ENCODE measurements around the gene PLA2G2F. TPM values are rescaled to one million over a fixed set of nuclear protein-coding genes. Genes with fewer than 3 reads are reported as not detected.

The PLA2G2F gene
- total RNA-seq, 1 experiment from 2014 or later = 0.20 TPM

GRCh38 chr1:20107351-20107750 is 31.8 kb upstream of the PLA2G2F start:
- TF ChIP-seq EZH2 (IDR thresholded peaks at IDR 0.05; ENCODE audit: low read depth) (no peak), CTCF (conservative IDR thresholded peaks at IDR 0.05) (no peak)
- CTCF ChIA-PET = no interaction called here

GRCh38 chr1:20107796-20108195 is 31.3 kb upstream of the PLA2G2F start:
- Histone ChIP-seq H3K79me2 (ENCODE audit: low read depth) (no peaks in the 10 kb centered on the region), H3K27ac (no peak overlapping the region), H3K4me3 (no peak overlapping the region), H3K4me1 (replicated peaks; ENCODE audit: insufficient read depth) (peaks cover 36% of the 10 kb centered on the region), H2AFZ (no peak overlapping the region), H3K9me2 (ENCODE audit: insufficient read depth) (no peaks in the 10 kb centered on the region), H4K20me1 (ENCODE audit: insufficient read depth) (no peaks in the 10 kb centered on the region), H3K36me3 (ENCODE audit: low read depth) (no peaks in the 10 kb centered on the region), H3F3A (ENCODE audit: insufficient read depth, low read depth) (peaks cover 8% of the 10 kb centered on the region; the same call in 1 of the 2 replicates), H3K9me3 (ENCODE audit: insufficient read depth, low read depth) (no peaks in the 10 kb centered on the region), H3K27me3 (ENCODE audit: insufficient read depth, low read depth) (no peaks in the 10 kb centered on the region), H3K4me2 (no peak overlapping the region)
- no peak for DNase-seq
- no peak for TF ChIP-seq EZH2 (IDR thresholded peaks at IDR 0.05; ENCODE audit: low read depth)
- TF ChIP-seq CTCF (conservative IDR thresholded peaks at IDR 0.05) = no peak
- ChIA-PET CTCF (no interaction called here), POLR2A (ENCODE audit: unreplicated experiment) (no interaction called here)
- BruUV-seq (replicated peaks) = no TSS peak
- intact Hi-C loops (cut with micrococcal nuclease; ENCODE audit: unreplicated experiment) = loop anchor here (10.0 kb wide), 1 partner anchor 247 kb away; no protein-coding TSS in a partner anchor

More at GRCh38 chr1:20107351-20107750, 31.8 kb upstream of the PLA2G2F start:
- BruUV-seq (replicated peaks) = no TSS peak
- H3K4me1 ChIP-seq (replicated peaks; ENCODE audit: insufficient read depth) = peaks cover 41% of the 10 kb centered on the region
- no peaks in the 10 kb centered on the region for H3K9me3 ChIP-seq (ENCODE audit: insufficient read depth, low read depth)
- no peak overlapping the region for H3K4me3 ChIP-seq
- peaks cover 10% of the 10 kb centered on the region; the same call in 1 of the 2 replicates for H3F3A ChIP-seq (ENCODE audit: insufficient read depth, low read depth)
- intact Hi-C loops (cut with micrococcal nuclease; ENCODE audit: unreplicated experiment) = loop anchor here (10.0 kb wide), 1 partner anchor 247 kb away; no protein-coding TSS in a partner anchor
- no peak overlapping the region for H3K27ac ChIP-seq
- H2AFZ ChIP-seq = no peak overlapping the region
- H3K36me3 ChIP-seq (ENCODE audit: low read depth) = no peaks in the 10 kb centered on the region
- no peaks in the 10 kb centered on the region for H3K79me2 ChIP-seq (ENCODE audit: low read depth)
- no peaks in the 10 kb centered on the region for H3K27me3 ChIP-seq (ENCODE audit: insufficient read depth, low read depth)
- no peak overlapping the region for H3K4me2 ChIP-seq
- H3K9me2 ChIP-seq (ENCODE audit: insufficient read depth) = no peaks in the 10 kb centered on the region
- no peaks in the 10 kb centered on the region for H4K20me1 ChIP-seq (ENCODE audit: insufficient read depth)
- POLR2A ChIA-PET (ENCODE audit: unreplicated experiment) = no interaction called here
- no peak for DNase-seq

GRCh38 chr1:20108366-20109123 is 30.6 kb upstream of the PLA2G2F start:
- TF ChIP-seq EZH2 (IDR thresholded peaks at IDR 0.05; ENCODE audit: low read depth) (no peak), CTCF (conservative IDR thresholded peaks at IDR 0.05) (no peak)
- H3K36me3 ChIP-seq (ENCODE audit: low read depth) = no peaks in the 10 kb centered on the region
- no peak overlapping the region for H3K27ac ChIP-seq
- no peaks in the 10 kb centered on the region for H3K9me2 ChIP-seq (ENCODE audit: insufficient read depth)
- peaks cover under 1% of the 10 kb centered on the region; the same call in 1 of the 2 replicates for H3F3A ChIP-seq (ENCODE audit: insufficient read depth, low read depth)
- no peaks in the 10 kb centered on the region for H3K79me2 ChIP-seq (ENCODE audit: low read depth)
- intact Hi-C loops (cut with micrococcal nuclease; ENCODE audit: unreplicated experiment) = loop anchor here (10.0 kb wide), 1 partner anchor 246 kb away; no protein-coding TSS in a partner anchor
- H3K4me1 ChIP-seq (replicated peaks; ENCODE audit: insufficient read depth) = peaks cover 30% of the 10 kb centered on the region
- no peak overlapping the region for H3K4me3 ChIP-seq
- no peak overlapping the region for H2AFZ ChIP-seq
- no peak for DNase-seq
- H3K27me3 ChIP-seq (ENCODE audit: insufficient read depth, low read depth) = no peaks in the 10 kb centered on the region
- no peaks in the 10 kb centered on the region for H3K9me3 ChIP-seq (ENCODE audit: insufficient read depth, low read depth)
- ChIA-PET POLR2A (ENCODE audit: unreplicated experiment) (interaction anchor here (0.6 kb wide), 1 partner anchor 26 kb away, joined by 3 read pairs; no protein-coding TSS in a partner anchor), CTCF (interaction anchor here (0.6 kb wide), 1 partner anchor 239 kb away, joined by 4 read pairs; no protein-coding TSS in a partner anchor)
- H3K4me2 ChIP-seq = no peak overlapping the region
- BruUV-seq (replicated peaks) = no TSS peak
- no peaks in the 10 kb centered on the region for H4K20me1 ChIP-seq (ENCODE audit: insufficient read depth)

Measured in PC-9 (cell line).